ENCODE data around the gene CFAP47. TPM values are rescaled to one million over a fixed set of nuclear protein-coding genes. Genes with fewer than 3 reads are reported as not detected.

CFAP47 gene
- total RNA-seq, 3 donors from 2014 or later = under 0.01 to 0.16 TPM; not detected in 1

DNA sequence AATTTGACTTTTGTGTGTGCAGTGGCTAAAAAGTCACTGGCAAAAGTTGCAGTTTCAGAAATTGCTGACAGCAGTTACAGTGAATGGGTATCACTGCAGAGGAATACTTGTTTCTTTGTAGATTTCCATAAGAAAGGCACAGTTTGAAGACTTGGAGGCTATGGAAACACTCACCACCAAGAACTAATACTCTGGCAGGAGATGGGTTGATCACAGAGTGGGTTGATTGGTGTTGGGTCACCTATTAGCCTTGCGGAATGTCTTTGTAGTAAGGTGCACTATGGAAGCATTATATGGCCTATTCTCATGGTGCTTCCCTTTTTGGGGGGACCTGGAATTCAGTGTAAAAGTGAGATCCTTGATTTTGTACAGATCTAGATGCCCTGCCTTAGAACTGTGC lies 502.8 kb downstream of the CFAP47 start:
- TF ChIP-seq POLR2A (IDR thresholded peaks at IDR 0.05) (no peak), POLR2AphosphoS5 (IDR thresholded peaks at IDR 0.05) (no peak)
- TF ChIP-seq, protein P1, sequence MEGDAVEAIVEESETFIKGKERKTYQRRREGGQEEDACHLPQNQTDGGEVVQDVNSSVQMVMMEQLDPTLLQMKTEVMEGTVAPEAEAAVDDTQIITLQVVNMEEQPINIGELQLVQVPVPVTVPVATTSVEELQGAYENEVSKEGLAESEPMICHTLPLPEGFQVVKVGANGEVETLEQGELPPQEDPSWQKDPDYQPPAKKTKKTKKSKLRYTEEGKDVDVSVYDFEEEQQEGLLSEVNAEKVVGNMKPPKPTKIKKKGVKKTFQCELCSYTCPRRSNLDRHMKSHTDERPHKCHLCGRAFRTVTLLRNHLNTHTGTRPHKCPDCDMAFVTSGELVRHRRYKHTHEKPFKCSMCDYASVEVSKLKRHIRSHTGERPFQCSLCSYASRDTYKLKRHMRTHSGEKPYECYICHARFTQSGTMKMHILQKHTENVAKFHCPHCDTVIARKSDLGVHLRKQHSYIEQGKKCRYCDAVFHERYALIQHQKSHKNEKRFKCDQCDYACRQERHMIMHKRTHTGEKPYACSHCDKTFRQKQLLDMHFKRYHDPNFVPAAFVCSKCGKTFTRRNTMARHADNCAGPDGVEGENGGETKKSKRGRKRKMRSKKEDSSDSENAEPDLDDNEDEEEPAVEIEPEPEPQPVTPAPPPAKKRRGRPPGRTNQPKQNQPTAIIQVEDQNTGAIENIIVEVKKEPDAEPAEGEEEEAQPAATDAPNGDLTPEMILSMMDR (IDR thresholded peaks at IDR 0.05) = no peak
- no peak for DNase-seq (ENCODE audit: low spot score in 2 of 2)
- Histone ChIP-seq H3K27ac (no peak overlapping the region), H3K27me3 (peaks cover 0 to 4% of the 10 kb centered on the region in 2 donors), H3K9me3 (no peaks in the 10 kb centered on the region), H3K4me1 (no peaks in the 10 kb centered on the region), H3K36me3 (no peaks in the 10 kb centered on the region), H3K4me3 (no peak overlapping the region)
- intact Hi-C loops (cut with DNase I; ENCODE audit: low total_unique reads) = no loop called here

DNA sequence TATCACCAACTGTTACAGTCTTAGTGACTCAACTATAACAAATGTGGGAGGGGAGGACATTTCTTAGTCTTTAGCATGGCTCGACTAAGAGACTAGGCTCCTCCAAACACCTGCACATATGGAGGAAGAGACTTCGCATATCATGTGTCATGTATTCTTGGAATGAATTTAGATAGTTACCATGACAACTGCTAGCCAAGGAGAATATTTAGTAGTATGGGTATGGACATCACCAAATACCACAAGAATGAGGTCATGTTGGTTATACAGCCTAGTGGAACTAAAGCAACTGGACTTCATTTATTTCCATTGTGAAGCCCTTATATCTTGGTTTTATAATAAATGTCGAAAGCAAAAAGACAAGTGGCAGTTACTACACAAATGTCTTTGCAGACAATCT lies 512.3 kb downstream of the CFAP47 start:
- no peak for DNase-seq (ENCODE audit: low spot score in 2 of 2)
- Histone ChIP-seq H3K9me3 (no peaks in the 10 kb centered on the region), H3K4me3 (no peak overlapping the region), H3K27me3 (peaks cover 0 to 11% of the 10 kb centered on the region in 2 donors), H3K36me3 (no peaks in the 10 kb centered on the region), H3K27ac (no peak overlapping the region), H3K4me1 (no peaks in the 10 kb centered on the region)
- intact Hi-C loops (cut with DNase I; ENCODE audit: low total_unique reads) = no loop called here
- TF ChIP-seq, protein P1 (IDR thresholded peaks at IDR 0.05) = no peak
- TF ChIP-seq POLR2AphosphoS5 (IDR thresholded peaks at IDR 0.05) (no peak), POLR2A (IDR thresholded peaks at IDR 0.05) (no peak)

DNA sequence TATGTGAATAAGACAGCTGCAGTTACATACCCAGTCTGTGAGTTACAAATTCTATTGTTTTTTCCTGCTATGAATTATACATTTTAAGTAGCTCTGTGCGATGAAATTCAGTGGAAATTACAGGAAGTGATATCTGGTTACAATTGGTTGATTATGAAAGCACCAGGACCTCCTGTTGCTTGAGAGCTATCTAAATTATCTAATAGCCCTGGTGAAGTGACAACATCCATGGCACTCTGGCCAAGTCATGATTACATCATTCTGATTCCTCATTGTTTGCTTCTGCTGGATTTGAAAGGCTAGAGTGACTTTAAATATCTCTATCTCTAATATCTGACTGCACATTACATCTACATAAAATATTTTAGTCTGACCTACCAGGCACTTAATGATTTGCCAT lies 515.0 kb downstream of the CFAP47 start:
- Histone ChIP-seq H3K27me3 (peaks cover 0 to 16% of the 10 kb centered on the region in 2 donors), H3K9me3 (no peaks in the 10 kb centered on the region), H3K36me3 (no peaks in the 10 kb centered on the region), H3K27ac (no peak overlapping the region), H3K4me1 (no peaks in the 10 kb centered on the region), H3K4me3 (no peak overlapping the region)
- intact Hi-C loops (cut with DNase I; ENCODE audit: low total_unique reads) = no loop called here
- no peak for DNase-seq (ENCODE audit: low spot score in 2 of 2)
- TF ChIP-seq POLR2A (IDR thresholded peaks at IDR 0.05) (no peak), POLR2AphosphoS5 (IDR thresholded peaks at IDR 0.05) (no peak)
- TF ChIP-seq, protein P1 (IDR thresholded peaks at IDR 0.05) = no peak

Other genes with a start within 250 kb of the CFAP47 start
- gene MAGEB16, start 121.4 kb upstream of the CFAP47 start, total RNA-seq = not detected

Measured in breast epithelium (tissue), 4 donors.